NCI-H345 treated with DMSO at 0.1 percent for 48 hours (cell line): Measurements from ENCODE around the gene DSCAML1.
"Not testable (repeated sequence)": the region's sequence is repeated elsewhere in the genome, so short reads cannot be mapped to it uniquely, and the experiment has no call there.

Experiments
- DNase-seq: peaks from one replicate; lab custom pipeline; 2025; ENCODE audit not compliant: unreplicated experiment; lab: John Stamatoyannopoulos, UW

The DSCAML1 gene

DNA sequence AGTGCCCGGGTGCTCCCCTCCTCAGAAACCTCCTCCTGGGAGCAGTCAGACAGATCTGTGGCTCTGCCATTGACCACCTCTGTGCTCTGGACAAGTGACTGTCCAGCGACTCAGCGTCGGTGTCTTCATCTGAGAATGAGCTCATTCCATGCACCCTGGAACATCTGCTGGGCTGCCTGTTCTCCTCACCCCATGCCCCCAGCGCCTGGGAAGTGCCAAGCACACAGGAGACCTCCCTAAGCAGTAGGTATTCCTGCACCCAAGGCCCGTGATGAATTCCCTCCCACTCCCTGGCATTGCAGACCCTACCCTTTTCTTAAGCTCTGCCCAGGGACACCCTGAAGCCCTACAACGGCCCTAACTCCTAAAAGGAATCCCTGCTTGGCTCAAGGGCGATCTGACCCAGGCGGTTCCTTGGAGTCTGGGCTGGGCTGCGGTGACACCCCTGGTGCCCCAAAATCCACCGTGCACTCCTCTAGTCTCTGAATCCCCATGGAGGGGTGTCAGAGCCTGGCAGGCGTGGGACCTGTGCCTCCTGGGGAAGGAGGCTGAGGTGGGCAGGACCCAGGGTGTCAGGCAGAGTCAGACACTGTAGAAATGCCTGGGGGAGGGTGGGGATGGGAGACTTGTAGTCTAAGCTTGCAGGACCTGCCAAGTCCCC lies 377.4 kb downstream of the DSCAML1 start:
- DNase-seq = no peak

DNA sequence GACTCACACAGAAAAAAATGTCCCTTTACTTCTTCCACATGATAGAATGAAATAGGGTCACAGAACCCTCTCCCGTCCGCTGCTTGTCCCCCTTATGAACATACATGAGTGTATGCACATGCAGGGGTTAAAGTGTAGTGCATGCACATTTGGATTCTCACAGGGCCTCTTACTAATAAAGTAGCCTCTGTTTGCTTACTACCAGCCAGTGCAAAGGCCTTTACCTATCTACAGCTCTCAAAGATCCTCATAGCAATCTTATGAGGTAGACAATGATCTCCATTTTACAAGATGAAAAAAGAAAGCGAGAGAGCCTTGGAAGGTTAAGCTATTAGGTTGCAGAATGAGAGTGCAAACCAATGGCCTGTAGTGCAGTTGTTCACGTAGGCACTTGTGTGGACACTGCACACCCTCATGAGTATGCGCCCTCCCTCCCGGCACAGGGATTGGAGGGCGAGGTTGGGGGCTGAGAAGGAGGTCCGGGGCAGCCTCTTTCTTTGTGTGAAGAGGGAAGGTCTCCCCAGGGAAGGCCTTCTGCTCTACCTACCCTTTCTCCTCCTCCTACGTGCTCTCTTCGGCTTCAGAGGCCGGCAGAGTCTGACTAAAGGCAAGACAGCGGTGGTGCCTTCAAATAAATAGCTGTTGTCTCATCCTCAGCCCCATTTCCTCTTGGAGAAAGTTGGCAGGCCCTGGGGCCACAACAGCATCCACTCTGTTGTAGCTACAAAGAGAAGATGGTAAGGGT lies 378.1 kb downstream of the DSCAML1 start:
- no peak for DNase-seq

DNA sequence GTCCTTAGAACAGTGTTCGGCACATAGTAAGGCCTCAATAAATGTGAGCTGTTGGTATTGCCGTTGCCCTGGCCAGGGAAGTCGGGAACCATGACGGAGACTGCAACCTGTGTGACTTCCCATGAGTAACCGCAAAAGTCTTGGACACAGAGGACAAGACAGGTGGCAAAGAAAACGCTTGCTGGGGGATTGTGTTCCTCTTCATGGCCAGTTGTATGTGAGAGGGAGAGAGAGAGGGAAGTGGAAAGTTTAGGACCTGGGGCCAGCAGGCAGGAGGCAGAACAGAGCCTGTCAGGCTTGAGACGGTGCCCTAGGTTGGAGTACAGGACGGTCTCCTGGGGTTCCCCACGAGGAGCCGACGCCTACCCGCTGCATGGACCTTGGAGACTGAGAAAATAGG lies 379.2 kb downstream of the DSCAML1 start:
- DNase-seq = no peak

DNA sequence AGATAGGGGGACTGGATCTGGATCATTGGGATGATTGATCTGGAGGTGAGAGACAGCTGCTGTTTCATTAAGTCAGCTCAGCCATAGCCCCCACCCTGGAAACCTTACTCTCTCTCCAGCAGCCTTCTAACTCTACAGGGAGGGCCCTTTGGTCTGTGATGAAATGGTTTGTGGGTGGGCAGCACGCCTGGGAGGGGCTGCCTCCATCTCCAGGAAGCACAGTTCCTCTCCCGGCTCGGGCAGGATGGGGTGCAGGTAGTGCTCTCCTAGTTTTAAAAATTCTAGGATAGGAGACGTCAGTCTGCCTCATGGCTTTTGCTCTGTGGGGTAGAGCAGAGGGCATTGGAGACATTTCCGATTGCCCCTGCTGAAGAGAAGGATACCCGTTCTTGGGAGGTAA lies 379.7 kb downstream of the DSCAML1 start:
- no peak for DNase-seq

DNA sequence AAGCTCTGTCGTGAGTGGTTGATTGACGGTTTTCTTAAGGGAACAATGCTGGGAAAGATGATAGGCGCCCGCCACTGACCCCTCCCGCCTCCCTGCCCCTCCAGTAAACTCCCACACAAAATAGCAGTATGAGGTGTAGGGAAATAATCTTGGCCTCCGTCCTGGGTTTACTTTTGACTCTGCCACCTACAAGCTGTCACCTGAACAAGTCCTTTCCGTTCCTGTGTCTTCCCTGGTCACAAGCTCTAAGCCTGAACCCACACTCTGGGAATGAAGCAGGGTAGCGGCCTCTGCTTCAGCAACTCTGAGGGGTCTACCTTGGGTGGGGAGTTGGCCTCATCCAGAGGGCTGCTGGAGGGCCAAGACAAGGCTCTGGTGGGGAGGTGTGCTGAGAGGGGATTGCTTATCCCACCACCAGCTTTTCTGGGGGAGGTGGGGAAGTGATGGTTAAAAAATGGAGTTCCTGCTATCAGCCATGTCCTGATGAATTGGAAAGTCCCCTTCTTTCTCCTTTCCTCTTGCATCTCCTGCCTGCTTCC lies 381.6 kb downstream of the DSCAML1 start:
- no peak for DNase-seq

DNA sequence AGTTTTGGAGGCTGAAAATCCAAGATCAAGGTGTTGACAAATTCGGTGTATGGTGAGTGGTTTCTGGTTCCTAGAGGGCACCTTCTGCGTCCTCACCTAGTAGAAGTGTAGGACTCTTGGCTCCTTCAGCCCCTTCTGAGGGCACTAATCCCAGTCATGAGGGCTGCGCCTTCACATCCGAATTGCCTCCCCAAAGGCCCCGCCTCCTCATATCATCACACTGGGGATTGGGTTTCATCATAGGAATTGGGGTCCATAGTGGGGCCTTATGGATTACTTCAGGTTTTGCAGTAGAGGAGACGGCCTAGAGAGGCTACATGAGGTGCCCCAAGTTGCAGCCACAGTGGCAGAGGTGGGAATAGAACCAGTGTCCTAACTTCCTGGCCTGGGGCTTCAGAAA lies 382.3 kb downstream of the DSCAML1 start:
- no peak for DNase-seq

DNA sequence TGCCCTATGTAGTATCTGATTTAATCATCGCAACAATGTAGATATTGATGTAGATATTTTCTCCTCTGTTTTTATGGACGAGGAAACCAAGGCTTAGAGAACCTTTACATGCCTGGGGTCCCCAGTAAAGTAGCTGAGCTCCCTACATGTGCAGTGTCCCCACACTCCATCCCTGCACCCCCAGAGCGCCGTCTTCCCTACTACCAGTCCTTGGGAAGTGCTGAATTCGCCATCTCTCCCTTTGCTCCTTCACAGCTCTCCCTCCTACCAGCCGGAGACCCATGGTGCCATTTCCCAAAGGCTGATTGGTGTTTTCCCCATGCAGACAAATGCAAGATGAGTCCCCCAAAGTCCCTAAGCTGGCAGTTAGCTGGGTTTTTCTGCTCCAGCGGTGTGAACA lies 383.4 kb downstream of the DSCAML1 start:
- DNase-seq = no peak

DNA sequence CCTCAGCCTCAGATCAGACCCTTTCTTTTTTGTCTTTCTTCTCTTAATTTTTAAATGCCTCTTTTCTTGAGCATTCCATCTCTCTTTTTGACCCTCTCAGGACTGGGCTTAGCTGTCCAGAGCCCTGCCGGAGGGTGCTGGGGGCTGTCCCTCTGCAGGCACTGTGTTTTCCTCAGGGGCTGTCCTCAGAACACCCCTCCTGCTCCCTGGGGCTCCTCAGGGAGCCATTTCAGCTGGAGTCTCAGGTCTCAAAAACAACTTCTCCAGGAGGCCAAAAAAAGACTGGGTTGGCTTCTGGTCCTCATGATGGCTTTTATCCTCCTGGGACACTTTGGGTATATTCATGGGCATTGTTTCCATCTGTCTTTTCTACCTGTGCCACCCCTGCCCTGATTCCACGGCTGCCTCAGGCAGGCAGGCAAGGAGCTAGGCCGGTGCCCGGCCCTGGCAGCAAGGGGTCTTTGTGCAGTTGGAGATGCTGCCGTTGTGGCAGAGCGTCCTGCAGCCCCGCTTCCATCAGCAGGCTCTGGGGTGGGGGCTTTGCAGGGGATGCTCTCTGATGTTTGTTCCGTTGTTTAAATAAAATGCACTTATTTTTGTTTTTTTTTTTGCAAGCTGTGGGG lies 384.3 kb downstream of the DSCAML1 start:
- no peak for DNase-seq

DNA sequence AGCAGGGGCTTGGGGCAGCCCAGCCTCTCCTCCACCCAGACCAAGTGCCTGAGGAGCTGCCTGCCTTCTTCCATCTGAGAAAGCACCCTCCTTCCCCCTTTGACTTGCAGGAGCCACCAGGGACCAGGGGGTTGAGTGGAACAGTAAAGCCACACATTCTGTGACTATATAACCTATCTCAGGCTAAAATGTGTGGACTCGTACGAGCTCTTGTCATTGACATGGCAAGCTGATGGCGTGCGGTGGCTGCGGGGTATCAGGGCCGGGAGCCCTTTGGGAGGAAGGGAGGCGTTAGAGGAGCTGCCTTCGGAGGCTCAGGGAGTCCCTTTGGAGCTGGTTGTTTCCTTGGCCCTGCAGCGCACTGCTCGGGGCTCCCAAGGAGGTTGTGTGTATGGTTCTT lies 384.8 kb downstream of the DSCAML1 start:
- DNase-seq = no peak

DNA sequence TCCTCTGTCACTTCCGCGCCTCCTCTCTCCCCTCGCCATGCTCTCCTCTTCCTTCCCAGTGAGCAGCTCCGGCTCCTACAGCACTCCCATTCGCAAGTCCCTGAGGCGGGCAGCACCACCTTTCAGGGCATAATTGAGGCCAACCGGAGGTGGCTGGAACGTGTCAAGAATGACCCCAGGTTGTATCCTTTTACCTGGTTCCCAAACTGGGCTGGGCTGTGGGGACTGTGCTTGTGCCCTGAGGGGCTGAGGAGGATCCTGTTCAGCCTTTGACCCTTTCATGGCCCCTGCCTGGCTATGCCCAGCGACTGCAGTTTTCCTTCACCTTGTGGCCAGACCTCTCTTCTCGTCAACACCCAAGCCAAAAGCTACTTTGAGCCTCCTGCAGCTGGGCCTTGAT lies 385.3 kb downstream of the DSCAML1 start:
- DNase-seq = no peak

DNA sequence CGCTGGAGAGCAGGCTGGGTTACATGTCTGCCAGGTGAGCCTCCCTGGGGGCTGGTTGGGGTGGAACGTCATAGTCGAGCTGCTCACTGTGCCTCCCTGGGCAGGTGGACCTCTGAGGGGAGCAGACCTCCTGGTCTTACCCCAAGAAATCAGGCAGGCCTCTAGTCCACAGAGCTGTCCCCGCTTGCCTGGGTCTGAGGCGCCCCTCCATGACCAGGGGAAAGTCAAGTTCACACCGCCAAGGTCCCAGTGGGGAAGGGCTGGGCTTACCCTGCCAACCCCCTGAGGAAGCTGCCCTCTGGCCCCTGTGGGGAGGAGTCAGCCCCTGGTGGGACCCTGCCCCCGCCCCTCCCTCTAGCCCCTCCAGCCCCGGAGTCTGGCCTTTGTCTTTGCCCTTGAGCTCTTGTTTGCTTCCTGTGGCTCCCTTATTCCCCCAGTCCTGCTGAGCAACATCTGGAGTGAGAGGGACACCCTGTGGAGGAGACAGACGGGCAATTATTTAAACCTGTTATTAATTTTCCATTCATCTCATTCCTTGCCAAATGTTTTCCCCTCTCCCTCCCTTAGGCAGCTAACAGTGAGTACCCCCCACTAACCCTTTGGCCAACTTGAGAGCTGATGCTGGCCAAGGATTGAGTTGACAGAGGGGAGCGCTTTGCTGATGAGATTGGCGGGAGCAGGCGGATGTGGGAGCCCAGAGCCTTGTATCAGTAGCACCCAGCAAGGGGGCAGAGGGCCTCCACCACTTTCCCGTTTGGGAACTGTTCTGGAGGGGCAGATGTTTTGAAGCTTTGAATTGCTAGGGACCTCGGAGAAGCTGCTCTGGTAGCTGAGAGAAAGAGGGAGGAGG lies 385.9 kb downstream of the DSCAML1 start:
- DNase-seq = peak; percentile 2

DNA sequence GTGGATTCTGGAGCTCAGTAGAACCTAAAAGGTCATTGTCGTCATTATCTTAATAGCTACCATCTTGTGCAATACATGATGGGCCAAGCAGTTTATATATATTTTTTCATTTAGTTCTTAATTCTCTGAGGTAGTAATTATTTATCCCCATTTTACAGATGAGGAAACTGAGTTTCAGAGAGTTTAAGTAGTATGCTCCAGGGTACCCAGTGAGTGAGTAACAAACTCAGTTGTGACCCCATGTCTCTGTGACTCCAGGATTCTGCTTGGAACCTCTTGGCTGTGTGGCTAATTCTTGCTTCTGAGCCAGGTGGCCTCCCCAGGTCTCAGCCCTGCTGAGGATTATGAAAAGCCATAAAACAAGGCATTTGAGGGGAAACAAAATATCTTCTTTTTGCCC lies 386.8 kb downstream of the DSCAML1 start:
- no peak for DNase-seq

DNA sequence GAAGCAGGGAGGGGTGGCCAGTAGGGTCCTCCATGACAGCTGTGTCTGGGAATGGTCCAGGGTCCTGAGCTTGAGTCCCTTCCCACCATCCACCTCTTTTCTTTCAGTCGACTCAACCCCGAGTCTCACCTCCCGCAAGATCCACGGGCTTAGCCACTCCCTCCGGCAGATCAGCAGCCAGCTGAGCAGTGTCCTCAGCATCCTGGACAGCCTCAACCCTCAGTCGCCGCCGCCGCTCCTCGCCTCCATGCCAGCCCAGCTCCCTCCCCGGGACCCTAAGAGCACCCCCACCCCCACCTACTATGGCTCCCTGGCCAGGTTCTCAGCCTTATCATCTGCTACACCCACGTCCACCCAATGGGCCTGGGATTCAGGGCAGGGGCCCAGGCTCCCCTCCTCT lies 387.5 kb downstream of the DSCAML1 start:
- DNase-seq = no peak

DNA sequence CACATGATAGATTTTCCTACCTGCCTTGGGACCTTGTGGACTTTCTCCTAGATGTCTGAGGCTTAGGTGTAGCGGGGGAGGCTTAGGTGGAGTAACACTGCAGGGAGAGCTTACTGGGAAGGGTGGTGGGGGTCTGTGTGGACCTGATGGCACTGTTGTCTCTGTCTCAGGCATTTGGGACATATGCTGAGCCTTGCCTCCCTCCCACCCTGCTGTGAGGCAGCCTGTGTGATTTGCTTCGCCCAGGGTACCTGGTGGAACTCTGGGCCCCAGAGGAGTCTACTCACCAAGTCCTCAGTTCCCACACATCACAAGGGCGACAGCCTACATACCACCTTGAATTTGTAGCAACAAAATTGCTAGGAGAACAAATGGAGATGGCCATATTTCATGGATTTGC lies 388.7 kb downstream of the DSCAML1 start:
- no peak for DNase-seq

DNA sequence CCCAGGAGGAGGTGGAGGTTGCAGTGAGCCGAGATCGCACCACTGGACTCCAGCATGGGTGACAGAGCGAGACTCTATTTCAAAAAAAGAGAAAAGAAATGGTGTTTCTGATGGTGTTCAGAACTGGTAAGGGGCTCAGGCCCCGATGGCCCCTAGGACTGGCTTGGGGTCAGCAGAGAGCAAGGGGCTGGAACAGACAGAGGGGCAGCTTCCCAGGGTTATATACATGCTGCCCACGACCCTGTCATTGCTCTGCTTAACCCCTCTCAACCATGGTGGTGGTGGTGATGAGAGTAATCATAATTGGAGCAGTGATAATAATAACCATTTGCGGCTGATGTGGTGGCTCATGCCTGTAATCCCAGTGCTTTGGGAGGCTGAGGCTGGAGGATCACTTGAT lies 390.0 kb downstream of the DSCAML1 start:
- DNase-seq = no peak

DNA sequence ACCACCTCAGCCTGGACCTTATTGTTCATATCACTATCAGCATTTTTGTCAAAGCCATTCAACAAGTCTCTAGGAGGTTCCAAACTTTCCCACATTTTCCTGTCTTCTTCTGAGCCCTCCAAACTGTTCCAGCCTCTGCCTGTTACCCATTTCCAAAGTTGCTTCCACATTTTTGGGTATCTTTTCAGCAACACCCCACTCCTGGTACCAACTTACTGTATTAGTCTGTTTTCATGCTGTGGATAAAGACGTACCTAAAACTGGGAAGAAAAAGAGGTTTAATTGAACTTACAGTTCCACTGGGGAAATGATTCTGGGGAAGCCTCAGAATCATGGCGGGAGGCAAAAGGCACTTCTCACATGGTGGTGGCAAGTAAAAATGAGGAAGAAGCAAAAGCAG lies 391.1 kb downstream of the DSCAML1 start:
- not testable (repeated sequence) for DNase-seq

DNA sequence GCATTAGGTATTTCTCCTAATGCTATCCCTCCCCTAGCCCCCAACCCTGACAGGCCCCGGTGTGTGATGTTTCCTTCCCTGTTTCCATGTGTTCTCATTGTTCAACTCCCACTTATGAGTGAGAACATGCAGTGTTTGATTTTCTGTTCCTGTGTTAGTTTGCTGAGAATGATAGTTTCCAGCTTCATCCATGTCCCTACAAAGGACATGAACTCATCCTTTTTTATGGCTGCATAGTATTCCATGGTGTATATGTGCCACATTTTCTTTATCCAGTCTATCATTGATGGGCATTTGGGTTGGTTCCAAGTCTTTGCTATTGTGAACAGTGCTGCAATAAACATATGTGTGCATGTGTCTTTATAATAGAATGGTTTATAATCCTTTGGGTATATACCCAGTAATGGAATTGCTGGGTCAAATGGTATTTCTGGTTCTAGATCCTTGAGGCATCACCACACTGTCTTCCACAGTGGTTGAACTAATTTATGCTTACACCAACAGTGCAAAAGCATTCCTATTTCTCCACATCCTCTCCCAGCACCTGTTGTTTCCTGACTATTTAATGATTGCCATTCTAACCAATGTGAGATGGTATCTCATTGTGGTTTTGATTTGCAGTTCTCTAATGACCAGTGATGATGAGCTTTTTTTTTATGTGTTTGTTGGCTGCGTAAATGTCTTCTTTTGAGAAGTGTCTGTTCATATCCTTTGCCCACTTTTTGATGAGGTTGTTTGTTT lies 397.7 kb downstream of the DSCAML1 start:
- DNase-seq = not testable (repeated sequence)

DNA sequence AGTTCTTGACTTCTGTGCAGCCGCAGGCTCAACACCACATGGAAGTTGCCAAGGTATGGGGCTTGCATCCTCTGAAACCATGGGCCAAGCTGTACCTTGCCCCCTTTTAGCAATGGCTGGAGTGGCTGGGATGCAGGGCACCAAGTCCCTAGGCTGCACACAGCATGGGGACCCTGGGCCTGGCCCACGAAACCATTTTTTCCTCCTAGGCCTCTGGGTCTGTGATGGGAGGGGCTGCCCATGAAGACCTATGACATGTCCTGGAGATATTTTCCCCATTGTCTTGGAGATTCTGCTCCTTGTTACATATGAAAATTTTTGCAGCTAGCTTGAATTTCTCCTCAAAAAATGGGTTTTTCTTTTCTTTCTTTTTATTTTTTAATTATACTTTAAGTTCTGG lies 398.4 kb downstream of the DSCAML1 start:
- DNase-seq = not testable (repeated sequence)

DNA sequence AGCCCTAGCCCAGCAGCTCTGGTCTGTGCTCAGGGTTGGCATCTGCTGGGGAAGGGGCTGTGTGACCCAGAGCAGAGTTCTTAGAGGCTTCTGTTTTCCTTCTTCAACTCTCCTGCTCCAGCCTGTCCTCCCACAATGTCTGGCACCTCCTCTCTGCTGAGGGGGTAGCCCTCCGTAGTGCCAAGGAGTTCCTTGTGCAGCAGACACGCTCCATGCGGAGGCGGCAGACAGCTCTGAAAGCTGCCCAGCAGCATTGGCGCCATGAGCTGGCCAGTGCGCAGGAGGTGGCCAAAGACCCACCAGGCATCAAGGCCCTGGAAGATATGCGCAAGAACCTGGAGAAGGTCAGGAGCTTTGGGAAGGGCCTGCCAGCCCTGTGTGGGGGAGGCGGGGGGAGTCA lies 400.0 kb downstream of the DSCAML1 start:
- DNase-seq = no peak

DNA sequence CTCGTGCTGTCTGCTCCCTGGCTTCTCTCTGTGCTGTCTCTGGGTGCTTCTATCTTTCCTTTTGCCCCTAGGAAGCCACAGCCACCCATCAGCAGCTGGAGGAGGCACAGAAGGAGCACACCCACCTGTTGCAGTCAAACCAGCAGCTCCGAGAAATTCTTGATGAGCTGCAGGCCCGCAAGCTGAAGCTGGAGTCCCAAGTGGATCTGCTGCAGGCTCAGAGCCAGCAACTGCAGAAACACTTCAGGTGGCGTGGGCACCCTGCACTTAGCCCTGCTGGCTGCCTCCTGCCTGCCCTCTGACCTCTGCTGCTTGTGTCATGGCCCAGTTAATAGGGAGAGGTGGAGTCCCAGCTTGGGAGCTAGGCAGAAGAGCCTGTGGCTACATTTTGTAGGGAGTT lies 401.5 kb downstream of the DSCAML1 start:
- no peak for DNase-seq
